Tibial nerve (tissue), 3 donors: ENCODE measurements around the gene LLPH.

Source experiments
- CTCF ChIP-seq, 5 experiments: fragments of 200-600 bp in 3 of 5; fragments of 450-650 bp in 2 of 5; sonication (generic) in 3 of 5; IDR thresholded peaks; one replicate each; pipeline ENCODE4 v1.5.1; 2016 to 2019; ENCODE audit warnings: antibody characterized with exemption in 5 of 5, mild to moderate bottlenecking in 3 of 5, moderate library complexity in 2 of 5
- POLR2A ChIP-seq, 2 donors: fragments of 450-650 bp; IDR thresholded peaks; one replicate each; pipeline ENCODE4 v1.6.1; 2017; ENCODE audit warnings: antibody characterized with exemption in 2 of 2, mild to moderate bottlenecking in 2 of 2, moderate library complexity in 2 of 2

DNA sequence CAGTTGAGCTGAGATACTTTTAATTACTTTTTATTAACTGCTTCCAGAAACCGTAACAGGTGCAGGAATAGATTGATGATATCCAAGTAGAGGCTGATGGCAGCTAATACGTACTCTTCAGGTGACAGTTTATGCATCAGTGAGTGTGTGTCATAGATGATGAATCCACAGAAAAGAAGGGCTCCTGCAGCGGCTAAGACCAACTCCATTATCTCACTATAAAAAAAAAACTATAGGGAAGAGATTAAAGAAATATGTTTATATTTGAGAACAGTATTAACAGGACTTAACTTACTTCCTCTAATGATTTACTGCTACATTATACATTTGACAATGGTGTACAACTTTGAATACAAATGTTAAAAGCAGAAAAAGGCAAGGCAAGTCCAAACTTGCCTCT is 7.4 kb upstream of the LLPH start:
- TF ChIP-seq CTCF (IDR thresholded peaks at IDR 0.05) (no peak), POLR2A (IDR thresholded peaks at IDR 0.05) (no peak)
